Mesodermal cell (in vitro differentiated cells): ENCODE data around the gene STUB1.

ENCODE experiments used
- H3K27ac ChIP-seq: 2 replicates; pipeline ENCODE4 v1.7.0; 2013; ENCODE audit warnings: mild to moderate bottlenecking, low read depth, low read length, moderate library complexity; ENCODE audit not compliant: severe bottlenecking
- H3K36me3 ChIP-seq: 2 replicates; pipeline ENCODE4 v1.7.1; 2013; ENCODE audit warnings: mild to moderate bottlenecking, low read length, moderate library complexity; ENCODE audit not compliant: control insufficient read depth, insufficient read depth
- H3K4me1 ChIP-seq: one replicate; pipeline ENCODE4 v1.7.1; 2013; ENCODE audit warnings: mild to moderate bottlenecking, low read length; ENCODE audit not compliant: insufficient read depth, control insufficient read depth, poor library complexity, severe bottlenecking
- H3K4me3 ChIP-seq: 2 replicates; pipeline ENCODE4 v1.7.0; 2013; ENCODE audit warnings: low read length, control low read depth, mild to moderate bottlenecking; ENCODE audit not compliant: insufficient read depth, poor library complexity, severe bottlenecking; ENCODE audit errors: extremely low read depth
- H3K9me3 ChIP-seq: 2 replicates; pipeline ENCODE4 v1.7.1; 2013; ENCODE audit warnings: mild to moderate bottlenecking, low read length, moderate library complexity; ENCODE audit not compliant: control insufficient read depth
- WGBS, 2 experiments: methylation state at CpG; one replicate each; pipeline ENCODE4 v1.1.5; 2013; ENCODE audit warnings: missing lambda C conversion rate in 2 of 2; ENCODE audit not compliant: insufficient coverage in 2 of 2; 5-methylcytosine and 5-hydroxymethylcytosine counted together

STUB1 gene

GRCh38 chr16:636206-637080 is 43.8 kb upstream of the STUB1 start, which contains the start of gene METTL26:
METTL26 (minus strand) TSS chr16:636305; CDS start chr16:636290, 15 bp downstream.
- 0 to 1% methylated on average over 80 to 82 of the region's 91 CpGs for WGBS, 2 experiments
- Histone ChIP-seq H3K4me1 (peaks cover 12% of the 10 kb centered on the region), H3K9me3 (no peaks in the 10 kb centered on the region), H3K27ac (peak within 1 kb of the TSS; percentile 91), H3K4me3 (peak within 1 kb of the TSS; percentile 75), H3K36me3 (peaks cover 22% of the 10 kb centered on the region)

GRCh38 chr16:637081-638018 is 42.9 kb upstream of the STUB1 start:
- Histone ChIP-seq H3K36me3 (peaks cover 19% of the 10 kb centered on the region), H3K4me1 (peaks cover 12% of the 10 kb centered on the region), H3K27ac (peak overlapping the region; percentile 91), H3K9me3 (no peaks in the 10 kb centered on the region), H3K4me3 (peak overlapping the region; percentile 75)
- 42 to 45% methylated on average over 34 to 37 of the region's 53 CpGs for WGBS, 2 experiments

- Histone ChIP-seq H3K4me1 (peaks cover 18% of the 10 kb centered on the region), H3K4me3 (no peak overlapping the region), H3K36me3 (peaks cover 14% of the 10 kb centered on the region), H3K27ac (no peak overlapping the region), H3K9me3 (no peaks in the 10 kb centered on the region)
- 91 to 93% methylated on average over 7 to 15 of the region's 15 CpGs for WGBS, 2 experiments
Measured at GRCh38 chr16:638034-638543, 42.1 kb upstream of the STUB1 start.

- no peaks in the 10 kb centered on the region for H3K9me3 ChIP-seq
- H3K36me3 ChIP-seq: peaks cover 7% of the 10 kb centered on the region
- 91 to 100% methylated on average over 5 to 6 of the region's 9 CpGs for WGBS, 2 experiments
- no peak overlapping the region for H3K27ac ChIP-seq
- H3K4me3 ChIP-seq: no peak overlapping the region
- H3K4me1 ChIP-seq: peaks cover 18% of the 10 kb centered on the region
Measured at GRCh38 chr16:638836-639235, 41.4 kb upstream of the STUB1 start.

GRCh38 chr16:640614-641013 is 39.6 kb upstream of the STUB1 start:
- Histone ChIP-seq H3K4me3 (no peak overlapping the region), H3K9me3 (no peaks in the 10 kb centered on the region), H3K27ac (no peak overlapping the region), H3K4me1 (peaks cover 11% of the 10 kb centered on the region), H3K36me3 (no peaks in the 10 kb centered on the region)
- 62 to 100% methylated on average over 2 of the region's 5 CpGs for WGBS, 2 experiments

- Histone ChIP-seq H3K36me3 (no peaks in the 10 kb centered on the region), H3K4me1 (peaks cover 11% of the 10 kb centered on the region), H3K9me3 (no peaks in the 10 kb centered on the region), H3K4me3 (peak within 1 kb of the TSS; percentile 56), H3K27ac (no peak within 1 kb of the TSS)
- WGBS, 2 experiments: 1 to 3% methylated on average over 56 to 77 of the region's 81 CpGs
Measured at GRCh38 chr16:641326-642188, 38.7 kb upstream of the STUB1 start, which contains the start of gene MCRIP2. MCRIP2 (plus strand) TSS chr16:641828; CDS start chr16:641992, 164 bp downstream.

- Histone ChIP-seq H3K9me3 (no peaks in the 10 kb centered on the region), H3K36me3 (no peaks in the 10 kb centered on the region), H3K27ac (no peak overlapping the region), H3K4me3 (peak overlapping the region; percentile 56), H3K4me1 (peaks cover 11% of the 10 kb centered on the region)
- 6 to 12% methylated on average over 59 to 64 of the region's 72 CpGs for WGBS, 2 experiments
Measured at GRCh38 chr16:642189-643049, 37.8 kb upstream of the STUB1 start.

- H3K36me3 ChIP-seq: no peaks in the 10 kb centered on the region
- no peaks in the 10 kb centered on the region for H3K9me3 ChIP-seq
- no peak overlapping the region for H3K27ac ChIP-seq
- 92 to 94% methylated on average over 10 to 11 of the region's 13 CpGs for WGBS, 2 experiments
- peak overlapping the region; percentile 56 for H3K4me3 ChIP-seq
- peaks cover 10% of the 10 kb centered on the region for H3K4me1 ChIP-seq
Measured at GRCh38 chr16:643050-643368, 37.2 kb upstream of the STUB1 start.

GRCh38 chr16:644556-644955 is 35.7 kb upstream of the STUB1 start:
- Histone ChIP-seq H3K4me1 (peaks cover 12% of the 10 kb centered on the region), H3K36me3 (no peaks in the 10 kb centered on the region), H3K4me3 (no peak overlapping the region), H3K27ac (no peak overlapping the region), H3K9me3 (no peaks in the 10 kb centered on the region)
- 99 to 100% methylated on average over 3 to 12 of the region's 12 CpGs for WGBS, 2 experiments
